WERI-Rb-1 (cell line): ENCODE data around the gene PTPN2.

ENCODE experiments used
- DNase-seq: peaks from one replicate; pipeline ENCODE4 v3.0.0-alpha.2; 2020
- H3K27ac ChIP-seq: fragments of 250-450 bp; sonication (Bioruptor Pico); 2 replicates; pipeline ENCODE4 v1.5.1; 2020; ENCODE audit warnings: mild to moderate bottlenecking, moderate library complexity
- H3K27me3 ChIP-seq: fragments of 250-450 bp; sonication (Bioruptor Pico); 2 replicates; pipeline ENCODE4 v1.5.1; 2021; ENCODE audit warnings: mild to moderate bottlenecking, low read depth, moderate library complexity; ENCODE audit not compliant: insufficient read depth, severe bottlenecking
- H3K36me3 ChIP-seq: fragments of 250-450 bp; sonication (Bioruptor Pico); 2 replicates; pipeline ENCODE4 v1.5.1; 2020; ENCODE audit warnings: mild to moderate bottlenecking, moderate library complexity
- H3K4me3 ChIP-seq: 2 replicates; pipeline ENCODE4 v1.5.1; 2011; ENCODE audit warnings: low read depth, mild to moderate bottlenecking, control low read depth, low read length
- H3K9me3 ChIP-seq: fragments of 250-450 bp; sonication (Bioruptor Pico); 2 replicates; pipeline ENCODE4 v1.5.1; 2021; ENCODE audit warnings: mild to moderate bottlenecking, moderate library complexity; ENCODE audit not compliant: severe bottlenecking
- TF ChIP-seq, protein P1 (sequence below): IDR thresholded peaks from 2 replicates; pipeline ENCODE4 v1.5.1; 2011; ENCODE audit warnings: low read depth, mild to moderate bottlenecking, control low read depth, inconsistent platforms, low read length

PTPN2 gene

DNA sequence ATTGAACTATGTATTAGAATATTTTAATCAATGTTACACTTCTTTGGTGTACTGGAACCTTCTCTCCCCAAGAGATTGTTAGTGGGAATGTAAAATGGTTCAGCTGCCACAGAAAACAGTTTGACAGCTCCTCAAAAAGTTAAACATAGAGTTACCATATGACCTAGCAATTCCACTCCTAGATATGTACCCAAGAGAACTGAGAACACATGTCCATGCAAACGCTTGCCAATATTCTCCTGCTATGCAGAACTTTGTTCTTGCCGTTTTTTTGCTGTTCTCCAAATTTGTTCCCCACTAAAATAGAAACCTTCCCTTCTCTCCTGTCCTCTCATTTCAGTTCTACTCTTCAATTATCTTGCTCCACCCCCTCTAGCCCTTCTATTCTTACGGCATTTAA is 87.6 kb downstream of the PTPN2 start:
- Histone ChIP-seq H3K4me3 (no peak overlapping the region), H3K9me3 (no peaks in the 10 kb centered on the region), H3K36me3 (peaks cover 31% of the 10 kb centered on the region), H3K27ac (no peak overlapping the region), H3K27me3 (no peaks in the 10 kb centered on the region)
- TF ChIP-seq, protein P1, sequence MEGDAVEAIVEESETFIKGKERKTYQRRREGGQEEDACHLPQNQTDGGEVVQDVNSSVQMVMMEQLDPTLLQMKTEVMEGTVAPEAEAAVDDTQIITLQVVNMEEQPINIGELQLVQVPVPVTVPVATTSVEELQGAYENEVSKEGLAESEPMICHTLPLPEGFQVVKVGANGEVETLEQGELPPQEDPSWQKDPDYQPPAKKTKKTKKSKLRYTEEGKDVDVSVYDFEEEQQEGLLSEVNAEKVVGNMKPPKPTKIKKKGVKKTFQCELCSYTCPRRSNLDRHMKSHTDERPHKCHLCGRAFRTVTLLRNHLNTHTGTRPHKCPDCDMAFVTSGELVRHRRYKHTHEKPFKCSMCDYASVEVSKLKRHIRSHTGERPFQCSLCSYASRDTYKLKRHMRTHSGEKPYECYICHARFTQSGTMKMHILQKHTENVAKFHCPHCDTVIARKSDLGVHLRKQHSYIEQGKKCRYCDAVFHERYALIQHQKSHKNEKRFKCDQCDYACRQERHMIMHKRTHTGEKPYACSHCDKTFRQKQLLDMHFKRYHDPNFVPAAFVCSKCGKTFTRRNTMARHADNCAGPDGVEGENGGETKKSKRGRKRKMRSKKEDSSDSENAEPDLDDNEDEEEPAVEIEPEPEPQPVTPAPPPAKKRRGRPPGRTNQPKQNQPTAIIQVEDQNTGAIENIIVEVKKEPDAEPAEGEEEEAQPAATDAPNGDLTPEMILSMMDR: no peak
- DNase-seq: no peak

DNA sequence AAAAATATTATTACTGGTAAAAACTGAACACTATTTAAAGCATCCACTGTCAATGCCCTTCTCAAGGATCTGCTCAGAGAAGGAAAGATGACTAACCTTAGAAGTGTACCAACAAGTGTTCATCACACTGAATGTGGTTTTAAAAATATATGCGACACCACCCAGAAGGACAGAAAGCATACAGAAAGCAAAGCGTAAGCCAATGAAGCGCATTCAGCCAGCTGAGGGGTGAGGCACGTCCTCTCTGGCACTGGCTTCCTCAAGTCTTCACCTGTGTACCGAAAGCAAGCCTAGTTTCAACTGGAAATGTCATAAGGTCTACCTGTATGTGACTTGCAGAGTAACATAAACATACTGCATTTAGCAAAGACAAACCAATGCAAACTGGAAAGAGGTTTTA is 92.4 kb downstream of the PTPN2 start:
- Histone ChIP-seq H3K27me3 (no peaks in the 10 kb centered on the region), H3K36me3 (peaks cover 6% of the 10 kb centered on the region), H3K4me3 (no peak overlapping the region), H3K27ac (no peak overlapping the region), H3K9me3 (no peaks in the 10 kb centered on the region)
- TF ChIP-seq, protein P1: no peak
- no peak for DNase-seq

DNA sequence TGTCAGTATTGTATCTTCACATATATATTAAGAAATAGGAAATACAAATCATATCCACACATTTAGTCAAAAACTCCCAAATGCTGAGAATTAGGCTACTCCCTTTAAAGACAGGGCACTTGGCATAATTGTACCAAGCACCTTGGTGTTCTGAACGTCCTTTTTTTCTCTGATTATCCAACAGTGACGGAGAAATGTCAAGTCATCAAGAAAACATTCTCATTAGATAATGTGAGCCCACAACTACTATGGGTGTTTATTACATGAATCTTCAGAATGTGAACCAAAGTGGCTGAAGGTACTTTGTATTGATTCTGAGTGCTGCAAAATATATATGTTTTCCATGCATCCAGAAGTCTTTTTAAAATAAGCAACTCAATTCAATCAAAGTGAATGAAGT is 97.4 kb downstream of the PTPN2 start:
- DNase-seq: no peak
- TF ChIP-seq, protein P1: no peak
- no peaks in the 10 kb centered on the region for H3K27me3 ChIP-seq
- H3K36me3 ChIP-seq: no peaks in the 10 kb centered on the region
- no peak overlapping the region for H3K4me3 ChIP-seq
- H3K9me3 ChIP-seq: no peaks in the 10 kb centered on the region
- no peak overlapping the region for H3K27ac ChIP-seq

DNA sequence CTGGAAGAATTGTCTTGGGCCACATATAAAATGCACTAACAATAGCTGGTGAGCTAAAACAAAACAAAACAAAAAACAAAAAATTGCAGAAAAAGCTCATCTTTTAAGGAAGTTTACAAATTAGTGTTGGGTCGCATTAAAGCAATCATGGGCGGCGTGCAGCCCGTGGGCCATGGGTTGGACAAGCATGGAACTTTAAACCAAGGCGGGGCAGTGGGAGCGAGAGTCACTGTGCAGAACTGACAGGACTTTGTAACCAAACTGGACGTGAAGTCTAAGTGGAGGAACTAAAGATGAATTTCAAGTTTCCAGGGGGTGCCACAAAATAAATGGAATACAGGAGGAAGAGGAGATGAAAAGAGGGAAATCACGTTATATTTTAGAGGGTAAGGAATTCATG is 100.5 kb downstream of the PTPN2 start:
- H3K36me3 ChIP-seq: no peaks in the 10 kb centered on the region
- DNase-seq: peak; percentile 57
- H3K9me3 ChIP-seq: no peaks in the 10 kb centered on the region
- H3K27ac ChIP-seq: peak overlapping the region; percentile 79
- H3K27me3 ChIP-seq: no peaks in the 10 kb centered on the region
- H3K4me3 ChIP-seq: no peak overlapping the region
- TF ChIP-seq, protein P1: no peak

DNA sequence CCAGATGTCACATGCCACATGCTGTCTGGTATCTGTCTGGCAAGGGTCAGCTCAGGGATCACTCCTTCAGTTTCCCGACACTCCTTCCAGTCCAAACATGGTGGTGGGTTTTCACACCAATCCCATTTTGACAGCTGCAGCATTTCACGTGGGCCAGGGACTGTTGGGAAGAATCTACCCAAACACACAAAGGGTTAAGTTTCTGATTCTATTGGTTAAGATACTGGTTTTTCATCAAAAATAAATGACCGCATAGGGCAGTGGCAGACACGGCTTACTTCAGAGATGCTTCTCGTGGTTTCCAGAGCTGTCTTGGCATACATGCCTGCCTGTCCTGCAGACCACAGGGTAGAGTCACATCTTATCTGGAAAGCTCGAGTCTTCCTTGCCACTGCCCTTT is 101.5 kb downstream of the PTPN2 start:
- no peak overlapping the region for H3K4me3 ChIP-seq
- peak overlapping the region; percentile 79 for H3K27ac ChIP-seq
- no peaks in the 10 kb centered on the region for H3K9me3 ChIP-seq
- no peaks in the 10 kb centered on the region for H3K27me3 ChIP-seq
- no peaks in the 10 kb centered on the region for H3K36me3 ChIP-seq
- TF ChIP-seq, protein P1: no peak
- DNase-seq: no peak

DNA sequence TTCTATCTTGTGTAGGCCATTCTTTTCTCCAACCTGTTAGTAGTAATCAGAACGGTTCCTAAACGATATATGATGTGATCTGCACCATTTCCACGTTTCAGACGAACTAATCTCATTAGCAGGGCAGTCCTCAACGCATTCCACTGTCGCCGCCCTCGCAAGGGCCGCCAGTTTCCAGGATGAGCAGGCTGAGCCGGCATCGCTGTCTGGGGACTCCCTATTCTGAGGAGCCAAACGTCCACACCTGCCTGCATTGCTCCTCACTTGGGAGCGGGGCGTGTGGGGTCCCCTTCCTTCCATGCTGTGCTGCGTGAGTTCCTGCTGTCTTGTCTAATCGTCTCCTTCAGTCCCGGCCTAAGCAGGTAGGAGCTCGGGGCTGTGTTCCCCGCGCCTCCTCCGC is 104.6 kb downstream of the PTPN2 start:
- TF ChIP-seq, protein P1: no peak
- H3K27me3 ChIP-seq: no peaks in the 10 kb centered on the region
- DNase-seq: no peak
- peaks cover 3% of the 10 kb centered on the region for H3K9me3 ChIP-seq
- no peak overlapping the region for H3K4me3 ChIP-seq
- H3K36me3 ChIP-seq: no peaks in the 10 kb centered on the region
- H3K27ac ChIP-seq: no peak overlapping the region
